Progenitor cell of endocrine pancreas (in vitro differentiated cells): ENCODE results near the gene GPR83. TPM values are rescaled to one million over a fixed set of nuclear protein-coding genes. Genes with fewer than 3 reads are reported as not detected.
A peak's percentile ranks its signal among the peaks of the same experiment; 100 is the strongest.
"Not testable (repeated sequence)": the region's sequence is repeated elsewhere in the genome, so short reads cannot be mapped to it uniquely, and the experiment has no call there.

Experiments used
- DNase-seq: peaks from one replicate; pipeline ENCODE4 v3.0.0; 2021; ENCODE audit warnings: low spot score; ENCODE audit not compliant: unreplicated experiment
- H3K27ac Mint-ChIP-seq: 2 replicates; pipeline ENCODE4 v1.8.0; 2021; ENCODE audit warnings: mild to moderate bottlenecking, moderate library complexity, mixed read lengths
- H3K27me3 Mint-ChIP-seq: 2 replicates; pipeline ENCODE4 v1.8.0; 2021; ENCODE audit warnings: mixed read lengths
- H3K36me3 Mint-ChIP-seq: 2 replicates; pipeline ENCODE4 v1.8.0; 2022; ENCODE audit warnings: mixed read lengths; ENCODE audit not compliant: insufficient read depth
- H3K4me1 Mint-ChIP-seq: 2 replicates; pipeline ENCODE4 v1.8.0; 2021; ENCODE audit warnings: low read depth, mixed read lengths
- H3K4me3 Mint-ChIP-seq: 2 replicates; pipeline ENCODE4 v1.8.0; 2021; ENCODE audit warnings: low read depth, mild to moderate bottlenecking, moderate library complexity, mixed read lengths
- H3K9me3 Mint-ChIP-seq: 2 replicates; pipeline ENCODE4 v1.8.0; 2021; ENCODE audit warnings: low read depth, mixed read lengths
- CTCF ChIP-seq: fragments of 200-600 bp; sonication (generic); IDR thresholded peaks from one replicate; pipeline ENCODE4 v1.5.0; 2021; ENCODE audit warnings: antibody characterized with exemption, mild to moderate bottlenecking; ENCODE audit not compliant: unreplicated experiment
- total RNA-seq: library from RNA; stranded (reverse); gene quantifications from 2 replicates; pipeline ENCODE4 v1.2.1, GENCODE V29; 2021

The GPR83 gene
- total RNA-seq, 1 donor from 2014 or later = 0.31 TPM

GRCh38 chr11:94400457-94400838, 771 bp downstream of the GPR83 start:
- peak overlapping the region; percentile 68 for H3K4me3 Mint-ChIP-seq
- H3K27me3 Mint-ChIP-seq = peaks cover 55% of the 10 kb centered on the region
- no peaks in the 10 kb centered on the region for H3K9me3 Mint-ChIP-seq
- H3K36me3 Mint-ChIP-seq = no peaks in the 10 kb centered on the region
- no peak for TF ChIP-seq CTCF
- H3K4me1 Mint-ChIP-seq = peaks cover 13% of the 10 kb centered on the region
- no peak overlapping the region for H3K27ac Mint-ChIP-seq
- no peak for DNase-seq

GRCh38 chr11:94400050-94400449, 1.2 kb downstream of the GPR83 start:
- H3K27ac Mint-ChIP-seq = no peak overlapping the region
- no peak for TF ChIP-seq CTCF
- peak overlapping the region; percentile 68 for H3K4me3 Mint-ChIP-seq
- H3K27me3 Mint-ChIP-seq = peaks cover 59% of the 10 kb centered on the region
- no peaks in the 10 kb centered on the region for H3K9me3 Mint-ChIP-seq
- DNase-seq = no peak
- peaks cover 13% of the 10 kb centered on the region for H3K4me1 Mint-ChIP-seq
- H3K36me3 Mint-ChIP-seq = no peaks in the 10 kb centered on the region

- H3K36me3 Mint-ChIP-seq = no peaks in the 10 kb centered on the region
- no peaks in the 10 kb centered on the region for H3K9me3 Mint-ChIP-seq
Observed at GRCh38 chr11:94398101-94398500, 3.1 kb downstream of the GPR83 start.

GRCh38 chr11:94396282-94396681, 4.9 kb downstream of the GPR83 start:
- no peak for DNase-seq
- Mint-ChIP-seq H3K27ac (no peak overlapping the region), H3K27me3 (peaks cover 48% of the 10 kb centered on the region), H3K4me1 (peaks cover 11% of the 10 kb centered on the region), H3K36me3 (no peaks in the 10 kb centered on the region), H3K4me3 (no peak overlapping the region), H3K9me3 (no peaks in the 10 kb centered on the region)
- no peak for TF ChIP-seq CTCF

More at GRCh38 chr11:94398101-94398500, 3.1 kb downstream of the GPR83 start:
- no peak for TF ChIP-seq CTCF
- no peak overlapping the region for H3K27ac Mint-ChIP-seq
- H3K4me1 Mint-ChIP-seq = peaks cover 13% of the 10 kb centered on the region
- no peak overlapping the region for H3K4me3 Mint-ChIP-seq
- no peak for DNase-seq
- H3K27me3 Mint-ChIP-seq = peaks cover 60% of the 10 kb centered on the region

GRCh38 chr11:94391937-94392336, 9.3 kb downstream of the GPR83 start:
- H3K9me3 Mint-ChIP-seq, H3K27ac Mint-ChIP-seq, DNase-seq, H3K36me3 Mint-ChIP-seq, H3K4me3 Mint-ChIP-seq, H3K4me1 Mint-ChIP-seq: not testable (repeated sequence)
- H3K27me3 Mint-ChIP-seq = peaks cover 12% of the 10 kb centered on the region

- DNase-seq = no peak
- Mint-ChIP-seq H3K4me3 (no peak overlapping the region), H3K27ac (no peak overlapping the region), H3K36me3 (no peaks in the 10 kb centered on the region), H3K27me3 (no peaks in the 10 kb centered on the region), H3K9me3 (peaks cover 7% of the 10 kb centered on the region), H3K4me1 (no peaks in the 10 kb centered on the region)
- TF ChIP-seq CTCF = no peak
Observed at GRCh38 chr11:94379613-94380012, 21.6 kb downstream of the GPR83 start.
